Liver (tissue), 9 donors: ENCODE results near the gene MRPS16. TPM values are rescaled to one million over a fixed set of nuclear protein-coding genes. Genes with fewer than 3 reads are reported as not detected.

ENCODE experiments used
- DNase-seq: peaks from one replicate; pipeline ENCODE4 v3.0.0-alpha.2; 2017; ENCODE audit warnings: low spot score
- H3K27ac ChIP-seq, 2 donors: one replicate each; pipeline ENCODE4 v1.7.0; 2013; ENCODE audit warnings: inconsistent platforms in 2 of 2, low read length in 2 of 2, control low read depth in 1 of 2, low read depth in 1 of 2, mild to moderate bottlenecking in 1 of 2
- H3K27me3 ChIP-seq, 4 donors: one replicate each; pipeline versions ENCODE4 v1.6.1 to v1.7.0; 2013; ENCODE audit warnings: low read length in 3 of 4, inconsistent platforms in 1 of 4, mild to moderate bottlenecking in 1 of 4, moderate library complexity in 1 of 4; ENCODE audit not compliant: control insufficient read depth in 4 of 4, insufficient read depth in 4 of 4
- H3K36me3 ChIP-seq, 4 donors: one replicate each; pipeline versions ENCODE4 v1.6.1 to v1.7.0; 2013; ENCODE audit warnings: low read length in 3 of 4, mild to moderate bottlenecking in 3 of 4, low read depth in 1 of 4, moderate library complexity in 1 of 4; ENCODE audit not compliant: control insufficient read depth in 4 of 4, insufficient read depth in 3 of 4
- H3K4me1 ChIP-seq, 4 donors: one replicate each; pipeline versions ENCODE4 v1.6.1 to v1.7.0; 2013; ENCODE audit warnings: low read length in 3 of 4, mild to moderate bottlenecking in 3 of 4, moderate library complexity in 1 of 4; ENCODE audit not compliant: control insufficient read depth in 4 of 4, insufficient read depth in 4 of 4
- H3K4me3 ChIP-seq, 3 donors: one replicate each; pipeline versions ENCODE4 v1.6.1 to v1.7.0; 2013; ENCODE audit warnings: low read length in 3 of 3, control low read depth in 1 of 3, low read depth in 1 of 3, mild to moderate bottlenecking in 1 of 3
- H3K9ac ChIP-seq, 2 donors: one replicate each; pipeline ENCODE4 v1.7.0; 2013; ENCODE audit warnings: low read length in 2 of 2, mild to moderate bottlenecking in 2 of 2, moderate library complexity in 2 of 2, control low read depth in 1 of 2, low read depth in 1 of 2
- H3K9me3 ChIP-seq, 4 donors: one replicate each; pipeline versions ENCODE4 v1.6.1 to v1.7.0; 2013; ENCODE audit warnings: low read length in 3 of 4; ENCODE audit not compliant: control insufficient read depth in 4 of 4
- EGR1 ChIP-seq, 2 donors: IDR thresholded peaks; 2 replicates each; pipeline ENCODE4 v1.6.1; 2016 to 2018; ENCODE audit warnings: antibody characterized with exemption in 2 of 2, low read depth in 2 of 2
- FOXA1 ChIP-seq: IDR thresholded peaks from 2 replicates; pipeline ENCODE4 v1.6.1; 2016; ENCODE audit warnings: antibody characterized with exemption
- FOXA2 ChIP-seq: IDR thresholded peaks from 2 replicates; pipeline ENCODE4 v1.6.1; 2016; ENCODE audit warnings: antibody characterized with exemption
- HNF4A ChIP-seq, 2 donors: conservative IDR thresholded peaks; 2 replicates each; pipeline ENCODE4 v1.6.1; 2016; ENCODE audit warnings: antibody characterized with exemption in 2 of 2, mild to moderate bottlenecking in 2 of 2
- HNF4G ChIP-seq: IDR thresholded peaks from 2 replicates; pipeline ENCODE4 v1.6.1; 2016; ENCODE audit warnings: antibody characterized with exemption
- JUND ChIP-seq, 2 donors: IDR thresholded peaks; 2 replicates each; pipeline ENCODE4 v1.6.1; 2016; ENCODE audit warnings: antibody characterized with exemption in 2 of 2
- RAD21 ChIP-seq, 2 donors: IDR thresholded peaks; 2 replicates each; pipeline ENCODE4 v1.6.1; 2016; ENCODE audit warnings: antibody characterized with exemption in 2 of 2, mild to moderate bottlenecking in 2 of 2
- RXRA ChIP-seq, 2 donors: IDR thresholded peaks; 2 replicates each; pipeline ENCODE4 v1.6.1; 2017 to 2018; ENCODE audit warnings: antibody characterized with exemption in 2 of 2, mild to moderate bottlenecking in 1 of 2
- SP1 ChIP-seq: IDR thresholded peaks from 2 replicates; pipeline ENCODE4 v1.6.1; 2018; ENCODE audit warnings: antibody characterized with exemption, mild to moderate bottlenecking
- YY1 ChIP-seq: IDR thresholded peaks from 2 replicates; pipeline ENCODE4 v1.6.1; 2016; ENCODE audit warnings: antibody characterized with exemption, mild to moderate bottlenecking
- WGBS: extraction: QIAGEN DNeasy Blood & Tissue Kit; methylation state at CpG from one replicate; pipeline ENCODE4 v1.1.7; 2013; 5-methylcytosine and 5-hydroxymethylcytosine counted together
- polyA plus RNA-seq, 2 donors: library from polyadenylated mRNA; stranded (reverse) in 1 of 2; unstranded in 1 of 2; fragments of 200-250 nt in 1 of 2; fragments of >200 nt in 1 of 2; fragmentation: Nextera tagmentation in 1 of 2; extraction: Ambion mirVana in 1 of 2; gene quantifications; one replicate each; pipeline versions ENCODE4 v1.2.1 to v1.2.3, GENCODE V29; 2013 to 2015
- total RNA-seq, 2 donors: library from RNA; depleted of rRNA; stranded (reverse); fragments of >200 nt; gene quantifications; one replicate each; pipeline ENCODE4 v1.2.3, GENCODE V29; 2014
- TF ChIP-seq, protein P1 (sequence below): fragments of 150-350 bp; IDR thresholded peaks from 2 replicates; pipeline ENCODE4 v1.5.1; 2017; ENCODE audit warnings: improper control_type of control experiment, low read depth, low read length; ENCODE audit not compliant: missing input control
- TF ChIP-seq, protein P2 (sequence below): IDR thresholded peaks from 2 replicates; pipeline ENCODE4 v1.6.1; 2016; ENCODE audit warnings: antibody characterized with exemption
- TF ChIP-seq, protein P3 (sequence below): IDR thresholded peaks from 2 replicates; pipeline ENCODE4 v1.6.1; 2016; ENCODE audit warnings: antibody characterized with exemption
- TF ChIP-seq, protein P4 (sequence below): IDR thresholded peaks from 2 replicates; pipeline ENCODE4 v1.6.1; 2016; ENCODE audit warnings: antibody characterized with exemption, mild to moderate bottlenecking
- donor health status: healthy.
- donor health status: healthy.
- donor health status: healthy.
- donor health status: healthy.
- donor health status: healthy.

MRPS16 gene
- total and polyA plus RNA-seq, 4 donors = 34.2 to 87.5 (median 48.3) TPM

DNA sequence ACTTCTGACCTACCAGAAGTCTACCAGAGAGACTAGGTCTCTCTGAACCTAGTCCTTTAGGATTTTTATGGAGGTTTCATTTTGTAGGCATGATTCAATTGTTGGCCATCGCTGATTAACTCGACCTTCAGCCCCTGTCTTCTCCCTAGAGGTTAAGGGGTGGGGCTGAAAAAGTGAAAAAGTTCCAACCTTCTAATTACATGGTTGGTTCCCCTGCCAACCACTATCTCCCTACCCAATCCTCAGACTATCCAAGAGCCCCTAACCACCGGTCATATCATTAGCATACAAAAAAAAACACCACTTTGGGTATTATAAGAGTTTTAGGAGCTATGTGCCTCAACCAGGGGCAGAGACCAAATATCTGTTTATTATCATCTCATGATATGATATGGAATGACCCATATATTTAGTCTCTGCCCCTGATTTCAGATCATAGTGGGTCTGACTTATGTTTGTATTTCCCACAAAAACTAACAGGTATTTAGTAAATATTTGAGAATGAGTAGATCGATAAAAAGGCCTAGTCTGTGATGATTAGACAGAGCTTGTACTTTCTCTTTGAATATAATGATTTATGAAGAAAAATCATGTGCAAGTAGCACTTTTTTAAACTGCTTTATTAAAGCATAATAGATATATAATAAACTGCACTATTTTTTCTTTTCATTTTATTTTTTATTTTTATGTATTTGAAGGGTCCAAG, 41.2 kb downstream of the MRPS16 start:
- TF ChIP-seq SP1 = peak; percentile 47
- TF ChIP-seq YY1 = peak; percentile 45
- TF ChIP-seq HNF4A (conservative IDR thresholded peaks at IDR 0.05) = peak; percentile 25 to 29
- no peak for TF ChIP-seq EGR1 (IDR thresholded peaks at IDR 0.05; ENCODE audit: low read depth in 2 of 2)
- no peak for DNase-seq
- Histone ChIP-seq H3K4me3 (no peak overlapping the region), H3K9ac (peak overlapping the region in 1 of 2 donors; percentile 3), H3K9me3 (no peaks in the 10 kb centered on the region), H3K4me1 (peaks cover 0 to 15% (median 14%) of the 10 kb centered on the region in 4 donors), H3K27me3 (no peaks in the 10 kb centered on the region), H3K36me3 (peaks cover 0 to 8% (median under 1%) of the 10 kb centered on the region in 4 donors), H3K27ac (peak overlapping the region in 1 of 2 donors; percentile 49)
- WGBS = 38% methylated on average over 4 of the region's 4 CpGs

DNA sequence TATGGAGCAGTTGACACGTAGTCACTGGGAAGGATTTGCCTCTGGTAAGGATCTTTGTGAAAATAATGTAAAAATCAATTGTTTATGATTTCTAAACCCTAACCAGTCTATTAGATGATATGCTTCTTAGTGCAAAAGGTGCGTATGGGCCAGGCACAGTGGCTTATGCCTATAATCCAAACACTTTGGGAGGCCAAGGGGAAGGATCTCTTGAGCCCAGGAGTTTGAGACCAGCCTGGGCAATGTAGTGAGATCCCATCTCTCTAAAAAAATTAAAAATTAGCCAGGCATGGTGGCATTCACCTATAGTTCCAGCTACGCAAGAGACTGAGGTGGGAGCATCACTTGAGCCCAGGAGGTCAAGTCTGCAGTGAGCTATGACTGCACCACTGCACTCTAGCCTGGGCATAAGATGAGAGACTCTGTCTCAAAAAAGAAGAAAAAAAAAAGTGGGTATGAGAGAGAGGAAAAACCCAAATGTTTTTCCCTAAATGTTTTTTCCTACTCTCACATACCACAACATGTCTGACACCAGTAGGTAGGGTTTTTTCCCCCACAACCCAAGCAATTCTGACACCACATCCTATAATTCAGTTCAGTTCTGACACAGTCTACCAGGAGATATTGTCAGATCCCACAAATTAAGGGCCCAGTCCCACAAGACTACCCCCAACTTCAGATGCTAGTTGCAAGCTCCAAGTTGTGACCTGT, 41.9 kb downstream of the MRPS16 start:
- Histone ChIP-seq H3K36me3 (peaks cover 0 to 8% (median 0%) of the 10 kb centered on the region in 4 donors), H3K27ac (peak overlapping the region in 1 of 2 donors; percentile 17), H3K4me1 (peaks cover 0 to 15% (median 14%) of the 10 kb centered on the region in 4 donors), H3K4me3 (no peak overlapping the region), H3K9me3 (no peaks in the 10 kb centered on the region), H3K9ac (no peak overlapping the region), H3K27me3 (no peaks in the 10 kb centered on the region)
- 97% methylated on average over 3 of the region's 3 CpGs for WGBS
- TF ChIP-seq RXRA (IDR thresholded peaks at IDR 0.05) = no peak
- TF ChIP-seq RAD21 (IDR thresholded peaks at IDR 0.05) = no peak
- TF ChIP-seq, protein P1, sequence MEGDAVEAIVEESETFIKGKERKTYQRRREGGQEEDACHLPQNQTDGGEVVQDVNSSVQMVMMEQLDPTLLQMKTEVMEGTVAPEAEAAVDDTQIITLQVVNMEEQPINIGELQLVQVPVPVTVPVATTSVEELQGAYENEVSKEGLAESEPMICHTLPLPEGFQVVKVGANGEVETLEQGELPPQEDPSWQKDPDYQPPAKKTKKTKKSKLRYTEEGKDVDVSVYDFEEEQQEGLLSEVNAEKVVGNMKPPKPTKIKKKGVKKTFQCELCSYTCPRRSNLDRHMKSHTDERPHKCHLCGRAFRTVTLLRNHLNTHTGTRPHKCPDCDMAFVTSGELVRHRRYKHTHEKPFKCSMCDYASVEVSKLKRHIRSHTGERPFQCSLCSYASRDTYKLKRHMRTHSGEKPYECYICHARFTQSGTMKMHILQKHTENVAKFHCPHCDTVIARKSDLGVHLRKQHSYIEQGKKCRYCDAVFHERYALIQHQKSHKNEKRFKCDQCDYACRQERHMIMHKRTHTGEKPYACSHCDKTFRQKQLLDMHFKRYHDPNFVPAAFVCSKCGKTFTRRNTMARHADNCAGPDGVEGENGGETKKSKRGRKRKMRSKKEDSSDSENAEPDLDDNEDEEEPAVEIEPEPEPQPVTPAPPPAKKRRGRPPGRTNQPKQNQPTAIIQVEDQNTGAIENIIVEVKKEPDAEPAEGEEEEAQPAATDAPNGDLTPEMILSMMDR = no peak
- TF ChIP-seq EGR1 (IDR thresholded peaks at IDR 0.05; ENCODE audit: low read depth in 2 of 2) = no peak
- TF ChIP-seq SP1 = no peak
- TF ChIP-seq, protein P2, sequence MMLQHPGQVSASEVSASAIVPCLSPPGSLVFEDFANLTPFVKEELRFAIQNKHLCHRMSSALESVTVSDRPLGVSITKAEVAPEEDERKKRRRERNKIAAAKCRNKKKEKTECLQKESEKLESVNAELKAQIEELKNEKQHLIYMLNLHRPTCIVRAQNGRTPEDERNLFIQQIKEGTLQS = no peak
- TF ChIP-seq YY1 = no peak
- TF ChIP-seq, protein P3, sequence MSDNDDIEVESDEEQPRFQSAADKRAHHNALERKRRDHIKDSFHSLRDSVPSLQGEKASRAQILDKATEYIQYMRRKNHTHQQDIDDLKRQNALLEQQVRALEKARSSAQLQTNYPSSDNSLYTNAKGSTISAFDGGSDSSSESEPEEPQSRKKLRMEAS = no peak
- no peak for TF ChIP-seq HNF4G
- TF ChIP-seq FOXA1 = no peak
- TF ChIP-seq JUND (IDR thresholded peaks at IDR 0.05) = no peak
- TF ChIP-seq, protein P4, sequence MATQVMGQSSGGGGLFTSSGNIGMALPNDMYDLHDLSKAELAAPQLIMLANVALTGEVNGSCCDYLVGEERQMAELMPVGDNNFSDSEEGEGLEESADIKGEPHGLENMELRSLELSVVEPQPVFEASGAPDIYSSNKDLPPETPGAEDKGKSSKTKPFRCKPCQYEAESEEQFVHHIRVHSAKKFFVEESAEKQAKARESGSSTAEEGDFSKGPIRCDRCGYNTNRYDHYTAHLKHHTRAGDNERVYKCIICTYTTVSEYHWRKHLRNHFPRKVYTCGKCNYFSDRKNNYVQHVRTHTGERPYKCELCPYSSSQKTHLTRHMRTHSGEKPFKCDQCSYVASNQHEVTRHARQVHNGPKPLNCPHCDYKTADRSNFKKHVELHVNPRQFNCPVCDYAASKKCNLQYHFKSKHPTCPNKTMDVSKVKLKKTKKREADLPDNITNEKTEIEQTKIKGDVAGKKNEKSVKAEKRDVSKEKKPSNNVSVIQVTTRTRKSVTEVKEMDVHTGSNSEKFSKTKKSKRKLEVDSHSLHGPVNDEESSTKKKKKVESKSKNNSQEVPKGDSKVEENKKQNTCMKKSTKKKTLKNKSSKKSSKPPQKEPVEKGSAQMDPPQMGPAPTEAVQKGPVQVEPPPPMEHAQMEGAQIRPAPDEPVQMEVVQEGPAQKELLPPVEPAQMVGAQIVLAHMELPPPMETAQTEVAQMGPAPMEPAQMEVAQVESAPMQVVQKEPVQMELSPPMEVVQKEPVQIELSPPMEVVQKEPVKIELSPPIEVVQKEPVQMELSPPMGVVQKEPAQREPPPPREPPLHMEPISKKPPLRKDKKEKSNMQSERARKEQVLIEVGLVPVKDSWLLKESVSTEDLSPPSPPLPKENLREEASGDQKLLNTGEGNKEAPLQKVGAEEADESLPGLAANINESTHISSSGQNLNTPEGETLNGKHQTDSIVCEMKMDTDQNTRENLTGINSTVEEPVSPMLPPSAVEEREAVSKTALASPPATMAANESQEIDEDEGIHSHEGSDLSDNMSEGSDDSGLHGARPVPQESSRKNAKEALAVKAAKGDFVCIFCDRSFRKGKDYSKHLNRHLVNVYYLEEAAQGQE = no peak
- no peak for TF ChIP-seq FOXA2
- no peak for DNase-seq
